ENCODE measurements around the gene ZNF710. TPM values are rescaled to one million over a fixed set of nuclear protein-coding genes. Genes with fewer than 3 reads are reported as not detected.
A peak's percentile ranks its signal among the peaks of the same experiment; 100 is the strongest.

ZNF710 gene
- total RNA-seq, 4 donors from 2014 or later, result 27.3 to 43.4 (median 35.6) TPM

GRCh38 chr15:90091156-90091931 is 90.2 kb downstream of the ZNF710 start:
- in situ Hi-C loops (cut with MboI; ENCODE audit: low pct_ligation_motif_present in 1 of 4, low pct_unique_long_range_greater_than_20kb in 1 of 4, low sequenced_read_pairs in 3 of 4), result loop anchor here (10.0 to 25.0 kb wide), 3 partner anchors 329 to 354 kb away; partner anchors contain the start of gene MESP1 (in 3 of the 4)

DNA sequence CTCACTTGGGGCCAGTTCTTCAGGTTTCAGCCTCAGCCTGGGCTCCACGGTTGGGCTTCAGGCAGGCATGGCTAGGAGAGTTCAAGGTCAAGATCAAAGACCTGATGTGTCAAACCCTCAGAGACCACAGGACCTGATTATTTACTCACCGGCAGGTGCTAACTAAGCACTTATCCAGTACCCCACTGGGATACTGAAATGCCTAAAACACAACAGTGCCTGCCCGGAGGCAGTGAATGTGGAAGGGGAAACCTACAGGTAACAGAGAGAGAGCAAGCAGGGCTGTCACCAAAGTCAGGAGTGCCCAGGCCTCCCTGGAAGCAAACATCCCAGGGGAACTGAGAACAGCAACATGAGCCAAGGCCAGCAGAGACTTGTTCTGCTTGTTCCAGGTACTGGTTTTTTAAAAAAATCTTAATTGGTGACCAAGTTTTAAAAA is 94.4 kb downstream of the ZNF710 start:
- intact Hi-C loops (cut with DNase I; ENCODE audit: low total_unique reads) (no loop called here), in situ Hi-C loops (cut with MboI; ENCODE audit: low pct_ligation_motif_present in 1 of 4, low pct_unique_long_range_greater_than_20kb in 1 of 4, low sequenced_read_pairs in 3 of 4) (loop anchor here (10.0 to 25.0 kb wide), 3 partner anchors 333 to 358 kb away; partner anchors contain the start of gene MESP1 (in 3 of the 4))
- no peaks in the 10 kb centered on the region for H3K9me3 ChIP-seq
- no peaks in the 10 kb centered on the region for H3K27me3 ChIP-seq
- H3K4me1 ChIP-seq, result peaks cover 13 to 58% (median 31%) of the 10 kb centered on the region in 4 donors
- peaks cover 0 to 3% (median 0%) of the 10 kb centered on the region in 4 donors for H3K36me3 ChIP-seq
- no peak for DNase-seq
- no peak for TF ChIP-seq POLR2A (IDR thresholded peaks at IDR 0.05)
- TF ChIP-seq POLR2AphosphoS5 (IDR thresholded peaks at IDR 0.05), result no peak
- no peak for TF ChIP-seq EP300 (IDR thresholded peaks at IDR 0.05; ENCODE audit: low read depth)
- TF ChIP-seq, protein P1, sequence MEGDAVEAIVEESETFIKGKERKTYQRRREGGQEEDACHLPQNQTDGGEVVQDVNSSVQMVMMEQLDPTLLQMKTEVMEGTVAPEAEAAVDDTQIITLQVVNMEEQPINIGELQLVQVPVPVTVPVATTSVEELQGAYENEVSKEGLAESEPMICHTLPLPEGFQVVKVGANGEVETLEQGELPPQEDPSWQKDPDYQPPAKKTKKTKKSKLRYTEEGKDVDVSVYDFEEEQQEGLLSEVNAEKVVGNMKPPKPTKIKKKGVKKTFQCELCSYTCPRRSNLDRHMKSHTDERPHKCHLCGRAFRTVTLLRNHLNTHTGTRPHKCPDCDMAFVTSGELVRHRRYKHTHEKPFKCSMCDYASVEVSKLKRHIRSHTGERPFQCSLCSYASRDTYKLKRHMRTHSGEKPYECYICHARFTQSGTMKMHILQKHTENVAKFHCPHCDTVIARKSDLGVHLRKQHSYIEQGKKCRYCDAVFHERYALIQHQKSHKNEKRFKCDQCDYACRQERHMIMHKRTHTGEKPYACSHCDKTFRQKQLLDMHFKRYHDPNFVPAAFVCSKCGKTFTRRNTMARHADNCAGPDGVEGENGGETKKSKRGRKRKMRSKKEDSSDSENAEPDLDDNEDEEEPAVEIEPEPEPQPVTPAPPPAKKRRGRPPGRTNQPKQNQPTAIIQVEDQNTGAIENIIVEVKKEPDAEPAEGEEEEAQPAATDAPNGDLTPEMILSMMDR (IDR thresholded peaks at IDR 0.05), result no peak
- H3K27ac ChIP-seq, result peak overlapping the region; percentile 16 to 98 (median 95)
- H3K4me3 ChIP-seq, result no peak overlapping the region
- 43 to 50% methylated on average over 1 to 3 of the region's 3 CpGs for WGBS, 2 donors (ENCODE audit: low coverage in 1 of 2)

More at GRCh38 chr15:90091156-90091931, 90.2 kb downstream of the ZNF710 start:
- Histone ChIP-seq H3K9me3 (no peaks in the 10 kb centered on the region), H3K4me3 (no peak overlapping the region), H3K27me3 (no peaks in the 10 kb centered on the region), H3K27ac (no peak overlapping the region), H3K4me1 (peaks cover 5 to 21% (median 8%) of the 10 kb centered on the region in 4 donors), H3K36me3 (peaks cover 0 to 16% (median 5%) of the 10 kb centered on the region in 4 donors)
- intact Hi-C loops (cut with DNase I; ENCODE audit: low total_unique reads), result no loop called here
- no peak for DNase-seq
- no peak for TF ChIP-seq EP300 (IDR thresholded peaks at IDR 0.05; ENCODE audit: low read depth)
- TF ChIP-seq POLR2A (IDR thresholded peaks at IDR 0.05), result no peak
- TF ChIP-seq POLR2AphosphoS5 (IDR thresholded peaks at IDR 0.05), result no peak
- TF ChIP-seq, protein P1 (IDR thresholded peaks at IDR 0.05), result no peak
- 80 to 89% methylated on average over 2 to 17 of the region's 17 CpGs for WGBS, 2 donors (ENCODE audit: low coverage in 1 of 2)

- Histone ChIP-seq H3K36me3 (no peaks in the 10 kb centered on the region), H3K4me3 (no peak overlapping the region), H3K27ac (peak overlapping the region; percentile 94 to 99 (median 97)), H3K9me3 (no peaks in the 10 kb centered on the region), H3K27me3 (no peaks in the 10 kb centered on the region), H3K4me1 (peaks cover 19 to 69% (median 41%) of the 10 kb centered on the region in 4 donors)
- WGBS, 2 donors (ENCODE audit: low coverage in 1 of 2), result 38 to 56% methylated on average over 4 of the region's 4 CpGs
- TF ChIP-seq EP300 (IDR thresholded peaks at IDR 0.05; ENCODE audit: low read depth) (no peak), POLR2AphosphoS5 (IDR thresholded peaks at IDR 0.05) (no peak), POLR2A (IDR thresholded peaks at IDR 0.05) (no peak)
- TF ChIP-seq, protein P1 (IDR thresholded peaks at IDR 0.05), result no peak
- intact Hi-C loops (cut with DNase I; ENCODE audit: low total_unique reads), result no loop called here
- in situ Hi-C loops (cut with MboI; ENCODE audit: low pct_ligation_motif_present in 1 of 4, low pct_unique_long_range_greater_than_20kb in 1 of 4, low sequenced_read_pairs in 3 of 4), result loop anchor here (10.0 to 25.0 kb wide), 3 partner anchors 335 to 360 kb away; partner anchors contain the start of gene MESP1 (in 3 of the 4)
- peak; percentile 44 for DNase-seq
These were observed 96.4 kb downstream of the ZNF710 start for GRCh38 chr15:90097475-90097874.
